ENCODE data around the gene CREB3L1.

DNA sequence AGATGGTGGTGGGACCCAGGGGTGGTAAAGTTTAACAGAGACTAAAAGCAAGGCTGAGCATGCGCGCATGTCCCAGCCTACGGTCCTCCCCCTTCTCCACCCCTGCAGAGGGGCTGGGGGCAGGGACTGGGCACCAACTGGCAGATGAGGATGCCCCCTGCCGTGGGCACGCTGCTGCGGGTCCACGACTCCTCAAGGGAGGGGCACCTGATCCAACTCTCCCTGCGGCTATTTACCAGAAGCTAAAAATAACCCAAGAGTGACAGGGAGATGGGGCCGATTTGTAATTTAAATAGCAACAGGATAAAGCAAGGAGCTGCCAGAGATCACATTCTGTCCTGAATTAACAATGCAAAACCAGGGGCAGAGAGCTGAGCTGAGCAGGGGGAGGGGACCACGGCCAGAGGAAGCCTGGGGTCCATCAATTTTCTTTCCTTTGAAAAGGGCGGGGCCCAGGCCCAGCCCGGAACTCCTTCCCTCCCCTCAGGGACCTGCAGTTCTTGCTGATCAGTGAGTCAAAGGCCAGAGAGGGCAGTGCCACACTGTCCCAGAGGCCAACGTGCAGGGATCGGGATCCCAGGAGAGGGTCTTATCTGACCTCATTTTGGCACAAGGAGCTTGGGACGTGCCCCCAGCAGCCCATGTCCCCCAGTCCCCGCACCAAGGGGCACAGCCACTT is 61.7 kb downstream of the CREB3L1 start:
- TF ChIP-seq POLR2A (IDR thresholded peaks at IDR 0.05) (no peak), POLR2AphosphoS5 (IDR thresholded peaks at IDR 0.05) (no peak), EP300 (IDR thresholded peaks at IDR 0.05; ENCODE audit: low read depth) (no peak)
- TF ChIP-seq, protein P1, sequence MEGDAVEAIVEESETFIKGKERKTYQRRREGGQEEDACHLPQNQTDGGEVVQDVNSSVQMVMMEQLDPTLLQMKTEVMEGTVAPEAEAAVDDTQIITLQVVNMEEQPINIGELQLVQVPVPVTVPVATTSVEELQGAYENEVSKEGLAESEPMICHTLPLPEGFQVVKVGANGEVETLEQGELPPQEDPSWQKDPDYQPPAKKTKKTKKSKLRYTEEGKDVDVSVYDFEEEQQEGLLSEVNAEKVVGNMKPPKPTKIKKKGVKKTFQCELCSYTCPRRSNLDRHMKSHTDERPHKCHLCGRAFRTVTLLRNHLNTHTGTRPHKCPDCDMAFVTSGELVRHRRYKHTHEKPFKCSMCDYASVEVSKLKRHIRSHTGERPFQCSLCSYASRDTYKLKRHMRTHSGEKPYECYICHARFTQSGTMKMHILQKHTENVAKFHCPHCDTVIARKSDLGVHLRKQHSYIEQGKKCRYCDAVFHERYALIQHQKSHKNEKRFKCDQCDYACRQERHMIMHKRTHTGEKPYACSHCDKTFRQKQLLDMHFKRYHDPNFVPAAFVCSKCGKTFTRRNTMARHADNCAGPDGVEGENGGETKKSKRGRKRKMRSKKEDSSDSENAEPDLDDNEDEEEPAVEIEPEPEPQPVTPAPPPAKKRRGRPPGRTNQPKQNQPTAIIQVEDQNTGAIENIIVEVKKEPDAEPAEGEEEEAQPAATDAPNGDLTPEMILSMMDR (IDR thresholded peaks at IDR 0.05) = no peak

Data from transverse colon (tissue), 4 donors.